Stimulated activated CD8-positive, alpha-beta memory T cell treated with anti-CD3 and anti-CD28 coated beads, Interleukin-4, amount 100 ng/mL, for 48 hours (primary cell): ENCODE data around the gene NR6A1.
A peak's percentile ranks its signal among the peaks of the same experiment; 100 is the strongest.

Experiments used
- DNase-seq: peaks from one replicate; pipeline ENCODE4 v3.0.0-alpha.2; 2020

NR6A1 gene

DNA sequence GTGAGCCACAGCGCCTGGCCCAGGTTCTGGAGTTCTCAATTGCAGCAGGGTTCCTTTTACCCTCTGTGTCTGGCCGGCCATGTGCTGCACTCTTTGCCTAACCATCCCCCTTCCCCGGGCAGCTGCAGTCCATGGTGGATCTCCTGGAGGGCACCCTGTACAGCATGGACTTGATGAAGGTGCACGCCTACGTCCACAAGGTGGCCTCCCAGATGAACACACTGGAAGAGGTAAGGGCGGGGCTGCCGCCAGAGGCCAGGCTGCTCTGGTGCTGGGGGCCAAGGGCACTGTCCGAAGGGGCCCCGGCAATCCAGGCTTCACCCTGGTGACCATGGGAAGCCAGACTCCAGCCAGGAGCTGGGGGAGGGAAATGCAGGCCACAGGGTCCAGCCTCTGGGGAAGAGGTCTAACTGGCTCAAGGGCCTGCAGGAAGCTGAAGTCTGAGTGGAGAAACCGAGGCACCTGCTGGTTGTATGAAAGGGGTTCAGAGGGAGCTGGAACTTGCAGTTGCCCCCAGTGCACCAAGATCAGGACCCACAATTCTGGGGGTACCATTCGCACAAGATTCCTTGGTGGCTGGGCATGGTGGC, 23.9 kb upstream of the NR6A1 start:
- DNase-seq = no peak

DNA sequence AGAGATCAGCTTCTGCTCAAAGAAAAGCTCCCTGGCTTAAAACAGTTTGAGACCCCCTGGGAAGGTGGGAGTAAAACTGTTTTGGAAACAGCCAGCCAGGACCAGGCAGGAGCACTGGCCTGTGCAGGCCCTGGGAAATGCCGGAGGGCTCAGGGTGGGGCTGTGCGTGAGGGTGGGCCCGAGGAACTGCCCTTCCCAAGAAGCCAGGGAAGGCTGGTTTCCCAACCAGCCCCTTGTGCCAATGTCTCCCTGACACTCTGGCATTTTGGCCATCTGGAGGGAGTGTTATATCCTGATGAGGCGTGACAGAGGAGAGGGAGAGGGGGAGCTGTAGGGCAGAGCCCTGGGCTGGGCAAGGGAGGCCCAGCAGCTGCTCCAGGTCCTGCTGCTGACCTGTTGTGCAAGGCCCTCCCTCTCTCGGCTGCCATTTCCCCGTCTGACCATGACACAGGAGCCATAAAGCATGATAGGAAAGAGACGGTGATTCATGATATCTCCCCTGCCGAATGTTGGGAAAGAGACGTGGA, 22.0 kb upstream of the NR6A1 start:
- DNase-seq = no peak

GRCh38 chr9:124792257-124793014, 21.3 kb upstream of the NR6A1 start:
- no peak for DNase-seq

- no peak for DNase-seq
Measured at GRCh38 chr9:124790801-124791505, 19.8 kb upstream of the NR6A1 start.

GRCh38 chr9:124790301-124790700, 19.2 kb upstream of the NR6A1 start:
- DNase-seq = no peak

GRCh38 chr9:124789531-124789930, 18.4 kb upstream of the NR6A1 start:
- no peak for DNase-seq

DNA sequence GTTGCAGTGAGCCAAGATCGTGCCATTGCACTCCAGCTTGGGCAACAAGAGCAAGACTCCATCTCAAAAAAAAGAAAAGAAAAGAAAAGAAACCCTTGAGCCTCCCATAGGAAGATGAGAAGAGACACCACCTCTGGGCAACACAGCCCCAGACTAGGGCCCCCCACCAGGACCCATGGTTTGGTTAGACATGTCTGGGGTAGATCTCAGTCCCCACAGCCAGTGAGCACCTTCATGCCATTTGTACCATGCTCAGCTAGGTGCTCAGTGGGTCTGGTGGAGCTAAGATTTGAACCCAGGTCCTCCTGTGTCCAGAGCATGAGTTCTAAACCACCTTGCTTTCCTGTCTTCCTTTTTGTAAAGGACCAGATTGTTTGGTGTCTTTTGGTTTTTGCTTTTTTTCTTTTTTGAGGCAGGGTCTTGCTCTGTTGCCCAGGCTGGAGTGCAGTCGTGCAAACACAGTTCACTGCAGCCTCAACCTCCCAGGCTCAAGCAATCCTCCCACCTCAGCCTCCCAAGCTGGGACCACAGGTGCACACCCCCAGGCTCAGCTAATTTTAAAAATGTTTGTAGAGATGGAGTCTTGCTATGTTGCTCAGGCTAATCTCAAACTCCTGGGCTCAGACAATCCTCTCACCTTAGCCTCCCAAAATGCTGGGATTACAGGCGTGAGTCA, 17.6 kb upstream of the NR6A1 start:
- DNase-seq = no peak

DNA sequence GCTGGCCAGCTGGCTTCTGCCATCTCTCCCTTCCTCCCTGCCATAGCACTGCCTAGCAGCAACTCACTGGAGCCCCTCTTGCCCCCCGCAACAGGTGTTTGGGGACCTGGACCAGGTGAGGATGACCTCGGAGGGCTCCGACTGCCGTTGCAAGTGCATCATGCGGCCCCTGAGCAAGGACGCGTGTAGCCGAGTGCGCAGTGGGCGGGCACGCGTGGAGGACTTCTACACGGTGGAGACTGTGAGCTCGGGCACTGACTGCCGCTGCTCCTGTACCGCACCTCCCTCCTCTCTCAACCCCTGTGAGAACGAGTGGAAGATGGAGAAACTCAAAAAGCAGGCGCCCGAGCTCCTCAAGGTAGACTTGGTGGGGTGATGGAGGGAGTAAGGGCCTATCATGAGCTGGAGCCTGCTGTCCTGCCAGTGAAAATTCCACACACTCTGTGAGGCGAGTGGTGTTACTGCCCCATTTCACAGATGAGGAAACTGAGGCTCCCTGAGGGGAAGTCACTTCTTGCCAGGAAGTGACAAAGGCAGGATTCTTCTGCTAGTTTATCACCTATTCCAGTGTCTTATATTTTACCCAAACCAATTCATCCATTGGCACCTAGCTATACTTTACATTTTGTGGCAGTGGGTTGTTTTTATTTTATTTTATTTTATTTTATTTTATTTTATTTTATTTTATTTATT, 15.9 kb upstream of the NR6A1 start:
- peak; percentile 8 for DNase-seq

DNA sequence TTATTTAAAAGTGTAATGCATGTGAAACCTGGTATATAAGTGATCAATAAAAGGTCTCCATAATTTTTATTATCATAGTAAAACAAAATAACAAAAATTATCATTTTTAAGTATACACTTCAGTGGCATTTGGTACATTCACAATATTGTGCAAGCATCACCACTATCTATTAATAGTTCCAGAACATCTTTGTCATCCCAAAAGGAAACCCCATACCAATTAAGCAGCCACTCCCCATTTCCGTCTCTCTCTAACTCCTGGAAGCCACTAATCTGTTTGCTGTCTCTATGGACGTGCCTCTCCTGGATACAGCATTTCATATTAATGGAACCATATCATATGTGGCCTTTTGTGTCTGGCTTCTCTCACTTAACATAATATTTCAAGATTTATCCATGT, 13.4 kb upstream of the NR6A1 start:
- no peak for DNase-seq

DNA sequence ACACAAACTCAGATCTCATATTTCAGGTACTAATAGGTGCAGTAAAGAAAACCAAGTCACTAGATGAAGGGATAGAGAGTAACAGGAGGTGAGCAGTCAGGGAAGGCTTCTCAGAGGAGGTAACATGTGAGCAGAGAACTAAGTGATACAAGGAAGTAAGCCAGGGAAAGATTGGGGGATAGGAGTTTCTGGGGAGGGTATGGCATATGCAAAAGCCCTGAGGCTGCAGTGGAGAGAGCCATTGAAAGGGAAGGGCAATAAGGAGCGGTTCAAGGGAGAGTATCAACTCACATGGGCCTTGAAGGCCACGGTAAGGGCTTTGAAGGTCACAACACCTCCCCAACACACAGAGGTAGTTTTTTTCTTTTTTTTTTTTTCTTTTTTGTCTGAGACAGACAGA, 12.7 kb upstream of the NR6A1 start:
- DNase-seq = no peak

- DNase-seq = no peak
Measured at GRCh38 chr9:124782661-124783574, 11.8 kb upstream of the NR6A1 start.

- DNase-seq = no peak
Measured at GRCh38 chr9:124781967-124782660, 11.0 kb upstream of the NR6A1 start.

DNA sequence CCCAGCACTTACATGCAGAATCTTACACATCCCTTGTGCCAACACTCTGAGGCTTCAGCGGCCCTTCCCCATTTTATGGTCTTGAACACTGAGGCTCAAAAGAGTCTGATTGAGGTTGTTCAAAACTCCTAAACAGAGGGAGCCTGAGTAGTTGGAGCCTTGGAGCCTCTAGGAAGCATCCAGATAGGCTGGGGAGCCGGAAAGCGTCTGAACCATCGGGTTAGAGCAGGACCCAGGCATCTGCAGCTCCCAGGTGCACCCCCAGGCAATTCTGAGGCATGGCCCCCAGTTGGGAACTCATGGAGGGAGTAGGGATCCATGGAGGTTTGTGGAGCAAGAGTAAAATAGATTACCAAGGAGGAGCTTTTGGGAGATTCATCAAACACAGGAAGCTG, 9.6 kb upstream of the NR6A1 start:
- DNase-seq = no peak

DNA sequence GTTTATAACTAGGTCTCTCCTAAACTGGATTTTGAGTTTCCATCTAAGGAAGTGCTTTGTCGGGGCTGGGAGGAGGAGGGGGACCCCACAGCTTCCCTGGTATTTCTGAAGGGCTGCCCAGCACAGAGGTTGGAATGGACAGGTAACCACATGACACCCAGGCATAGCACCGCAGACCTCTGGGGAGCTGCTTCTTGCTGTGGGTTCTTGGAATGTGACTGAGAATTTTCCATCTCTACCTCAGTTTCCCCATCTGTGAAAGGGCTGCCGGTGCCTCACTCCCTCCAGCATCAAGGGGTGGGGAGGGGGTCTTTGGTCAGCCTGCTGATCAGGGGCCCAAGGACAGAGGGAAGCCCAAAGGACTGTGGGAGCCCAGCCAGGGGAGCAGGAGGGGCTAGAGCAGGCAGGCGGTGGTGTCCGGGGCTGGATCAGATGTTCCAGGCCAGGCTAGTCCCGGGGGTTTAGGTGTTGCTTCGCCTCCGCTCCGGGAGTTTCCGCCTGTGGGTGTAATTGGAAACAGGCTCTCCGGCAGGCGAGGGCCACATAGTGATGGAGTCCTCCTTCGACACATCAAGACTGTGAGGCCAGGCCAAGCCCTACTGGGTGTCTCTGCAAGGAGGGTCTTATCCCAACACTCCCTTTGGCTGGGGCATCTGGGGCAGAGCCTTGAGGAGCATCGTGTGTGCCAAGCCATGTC, 9.1 kb upstream of the NR6A1 start:
- DNase-seq = no peak

GRCh38 chr9:124779368-124780059, 8.4 kb upstream of the NR6A1 start:
- no peak for DNase-seq

- DNase-seq = no peak
Measured at GRCh38 chr9:124778575-124779367, 7.7 kb upstream of the NR6A1 start.

DNA sequence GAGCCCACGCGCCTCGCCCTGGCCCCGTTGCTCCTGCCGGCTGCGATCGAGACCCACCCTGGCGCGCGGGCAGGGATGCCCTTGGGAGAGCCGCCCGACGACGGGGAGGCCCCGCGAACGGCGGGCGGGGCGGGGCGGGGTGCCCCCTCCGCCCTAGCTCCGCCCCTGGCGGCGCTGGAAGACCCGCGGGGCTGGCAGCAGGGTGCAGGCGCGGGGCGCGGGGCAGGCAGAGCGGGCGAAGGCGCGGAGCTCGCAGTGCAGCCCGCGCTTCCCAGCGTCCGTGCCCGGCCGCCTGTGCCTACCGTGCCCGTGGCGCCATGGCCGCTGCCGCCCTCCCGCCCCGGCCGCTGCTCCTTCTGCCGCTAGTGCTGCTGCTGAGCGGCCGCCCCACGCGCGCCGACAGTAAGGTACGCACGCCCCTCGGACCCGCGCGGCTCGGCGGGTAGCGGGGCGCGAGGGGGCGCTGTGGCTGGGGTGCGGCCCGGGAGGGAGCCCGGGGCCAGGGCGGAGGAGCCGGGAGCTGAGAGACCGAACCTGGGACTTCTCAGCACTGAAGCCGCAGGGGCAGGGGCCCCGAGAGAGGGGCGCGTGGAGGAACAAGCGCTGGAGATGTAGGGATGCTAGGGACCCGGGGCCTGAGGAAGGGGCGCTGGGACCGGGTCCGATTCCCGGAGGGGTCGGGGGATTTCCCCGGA, 6.0 kb upstream of the NR6A1 start, which contains the start of gene OLFML2A:
Gene OLFML2A, plus strand, starts transcription at position 180 of the 695 bp plus-strand sequence. Its CDS starts 138 bp downstream, at position 318.
- peak; percentile 41 for DNase-seq

- no peak for DNase-seq
Measured at GRCh38 chr9:124776618-124776953, 5.5 kb upstream of the NR6A1 start.
